GM12891 (cell line): ENCODE data around the gene CFAP52.

Experiments
- POLR2A ChIP-seq: IDR thresholded peaks from 2 replicates; pipeline ENCODE4 v1.6.1; 2011; ENCODE audit warnings: low read depth, low read length, control low read depth
- SPI1 ChIP-seq: IDR thresholded peaks from 2 replicates; pipeline ENCODE4 v1.6.1; 2011; ENCODE audit warnings: low read depth, low read length, control low read depth

- TF ChIP-seq POLR2A (no peak), SPI1 (no peak)
Measured at GRCh38 chr17:9644910-9645751, 68.7 kb downstream of the CFAP52 start, which contains the start of gene USP43.
